Hepatocyte (in vitro differentiated cells): ENCODE results near the gene HLA-F.

ENCODE experiments used
- EZH2 ChIP-seq: fragments of 200-600 bp; sonication (generic); IDR thresholded peaks from 2 replicates; pipeline ENCODE4 v1.6.1; 2016; ENCODE audit warnings: antibody characterized with exemption, mild to moderate bottlenecking, borderline replicate concordance
- EZH2phosphoT487 ChIP-seq: fragments of 200-600 bp; sonication (generic); IDR thresholded peaks from one replicate; pipeline ENCODE4 v1.6.1; 2018; ENCODE audit warnings: antibody characterized with exemption, mild to moderate bottlenecking, low read depth, moderate library complexity; ENCODE audit not compliant: unreplicated experiment, severe bottlenecking
- TF ChIP-seq, protein P1 (sequence below): fragments of 200-600 bp; sonication (generic); IDR thresholded peaks from 2 replicates; pipeline ENCODE4 v1.5.1; 2016; ENCODE audit warnings: antibody characterized with exemption, mild to moderate bottlenecking; ENCODE audit not compliant: poor library complexity

DNA sequence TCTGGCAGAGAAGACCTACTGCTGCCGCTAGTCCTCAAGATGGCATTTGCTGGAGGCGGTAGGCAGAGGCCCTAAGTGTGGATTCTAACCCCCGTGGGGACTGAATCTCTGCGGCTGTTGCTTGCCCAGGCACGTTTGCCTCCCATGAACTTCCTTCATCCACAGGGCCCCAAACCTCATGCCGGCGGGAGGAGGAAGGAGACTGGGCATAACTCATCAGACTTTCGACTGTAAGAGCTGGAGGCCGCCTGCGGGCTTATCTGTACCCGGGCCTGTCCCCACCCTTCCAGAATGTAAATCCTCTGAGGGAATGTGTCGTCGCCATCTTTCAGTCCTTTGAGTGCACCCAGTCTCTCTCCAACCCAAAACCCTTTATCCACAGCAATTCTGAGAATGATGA is 43.3 kb upstream of the HLA-F start:
- TF ChIP-seq EZH2phosphoT487 (no peak), EZH2 (no peak)
- TF ChIP-seq, protein P1, sequence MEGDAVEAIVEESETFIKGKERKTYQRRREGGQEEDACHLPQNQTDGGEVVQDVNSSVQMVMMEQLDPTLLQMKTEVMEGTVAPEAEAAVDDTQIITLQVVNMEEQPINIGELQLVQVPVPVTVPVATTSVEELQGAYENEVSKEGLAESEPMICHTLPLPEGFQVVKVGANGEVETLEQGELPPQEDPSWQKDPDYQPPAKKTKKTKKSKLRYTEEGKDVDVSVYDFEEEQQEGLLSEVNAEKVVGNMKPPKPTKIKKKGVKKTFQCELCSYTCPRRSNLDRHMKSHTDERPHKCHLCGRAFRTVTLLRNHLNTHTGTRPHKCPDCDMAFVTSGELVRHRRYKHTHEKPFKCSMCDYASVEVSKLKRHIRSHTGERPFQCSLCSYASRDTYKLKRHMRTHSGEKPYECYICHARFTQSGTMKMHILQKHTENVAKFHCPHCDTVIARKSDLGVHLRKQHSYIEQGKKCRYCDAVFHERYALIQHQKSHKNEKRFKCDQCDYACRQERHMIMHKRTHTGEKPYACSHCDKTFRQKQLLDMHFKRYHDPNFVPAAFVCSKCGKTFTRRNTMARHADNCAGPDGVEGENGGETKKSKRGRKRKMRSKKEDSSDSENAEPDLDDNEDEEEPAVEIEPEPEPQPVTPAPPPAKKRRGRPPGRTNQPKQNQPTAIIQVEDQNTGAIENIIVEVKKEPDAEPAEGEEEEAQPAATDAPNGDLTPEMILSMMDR: no peak
